Activated B cell treated with CpG ODN at 0.5 μM for 24 hours (primary cell): Measurements from ENCODE around the gene FAR2. TPM values are rescaled to one million over a fixed set of nuclear protein-coding genes. Genes with fewer than 3 reads are reported as not detected.

ENCODE experiments used
- ATAC-seq: fragments of 200-7000 bp; cut with Tn5 transposase; one replicate; pipeline ENCODE4 v1.10.0; 2021; ENCODE audit warnings: low read depth, mild to moderate bottlenecking, moderate library complexity
- CTCF ChIA-PET: fragments of 350-600 bp; sonication (Branson Sonifier 250); formaldehyde crosslinking; loops from one replicate; lab custom pipeline; 2021; ENCODE audit warnings: antibody characterized with exemption; lab: Charles Lee
- POLR2A ChIA-PET: fragments of 350-600 bp; sonication (Branson Sonifier 250); formaldehyde crosslinking; loops from one replicate; lab custom pipeline; 2021; ENCODE audit warnings: antibody characterized with exemption; lab: Charles Lee
- DNase-seq: peaks from one replicate; pipeline ENCODE4 v3.0.0; 2022
- H3K27ac Mint-ChIP-seq: one replicate; pipeline ENCODE4 v1.8.0; 2020; ENCODE audit warnings: mixed read lengths
- H3K27me3 Mint-ChIP-seq: one replicate; pipeline ENCODE4 v1.8.0; 2021; ENCODE audit warnings: mixed read lengths
- H3K36me3 Mint-ChIP-seq: one replicate; pipeline ENCODE4 v1.8.0; 2021; ENCODE audit warnings: low read depth, mixed read lengths
- H3K4me1 Mint-ChIP-seq: one replicate; pipeline ENCODE4 v1.8.0; 2021; ENCODE audit warnings: mixed read lengths
- H3K4me3 Mint-ChIP-seq: one replicate; pipeline ENCODE4 v1.8.0; 2020; ENCODE audit warnings: mild to moderate bottlenecking, mixed read lengths
- H3K9me3 Mint-ChIP-seq: one replicate; pipeline ENCODE4 v1.8.0; 2020; ENCODE audit warnings: mixed read lengths
- CTCF ChIP-seq: fragments of 200-600 bp; IDR thresholded peaks from one replicate; pipeline ENCODE4 v1.8.0; 2022; ENCODE audit warnings: antibody characterized with exemption, mild to moderate bottlenecking
- intact Hi-C: fragments of 100-400 bp; cut with micrococcal nuclease; formaldehyde crosslinking; loops from one replicate; pipeline ENCODE4 v1.15.1; 2024
- total RNA-seq: library from RNA; stranded (reverse); gene quantifications from 2 replicates; pipeline ENCODE4 v1.2.3, GENCODE V29; 2022

FAR2 gene
- total RNA-seq, 1 donor from 2014 or later, result not detected

- H3K4me1 Mint-ChIP-seq, result no peaks in the 10 kb centered on the region
- intact Hi-C loops, result no loop called here
- ATAC-seq (no peak), DNase-seq (no peak)
- TF ChIP-seq CTCF, result no peak
- no peak overlapping the region for H3K4me3 Mint-ChIP-seq
- CTCF ChIA-PET, result no interaction called here
- no peaks in the 10 kb centered on the region for H3K36me3 Mint-ChIP-seq
- peaks cover 8% of the 10 kb centered on the region for H3K9me3 Mint-ChIP-seq
- no peaks in the 10 kb centered on the region for H3K27me3 Mint-ChIP-seq
- POLR2A ChIA-PET, result no interaction called here
- no peak overlapping the region for H3K27ac Mint-ChIP-seq
Measured at GRCh38 chr12:29291226-29291625, 142.1 kb downstream of the FAR2 start.

- Mint-ChIP-seq H3K36me3 (no peaks in the 10 kb centered on the region), H3K27me3 (no peaks in the 10 kb centered on the region), H3K4me1 (no peaks in the 10 kb centered on the region), H3K27ac (no peak overlapping the region), H3K9me3 (no peaks in the 10 kb centered on the region), H3K4me3 (no peak overlapping the region)
- ATAC-seq (no peak), DNase-seq (no peak)
- ChIA-PET CTCF (no interaction called here), POLR2A (no interaction called here)
- intact Hi-C loops, result no loop called here
- no peak for TF ChIP-seq CTCF
Measured at GRCh38 chr12:29299633-29300032, 150.6 kb downstream of the FAR2 start.

GRCh38 chr12:29301114-29301513 is 152.0 kb downstream of the FAR2 start:
- Mint-ChIP-seq H3K4me1 (no peaks in the 10 kb centered on the region), H3K36me3 (no peaks in the 10 kb centered on the region), H3K4me3 (no peak overlapping the region), H3K9me3 (no peaks in the 10 kb centered on the region), H3K27me3 (no peaks in the 10 kb centered on the region), H3K27ac (no peak overlapping the region)
- ChIA-PET POLR2A (no interaction called here), CTCF (no interaction called here)
- intact Hi-C loops, result no loop called here
- ATAC-seq, result no peak
- DNase-seq, result no peak
- TF ChIP-seq CTCF, result no peak

- DNase-seq, result no peak
- CTCF ChIA-PET, result no interaction called here
Measured at GRCh38 chr12:29304388-29304787, 155.3 kb downstream of the FAR2 start.

GRCh38 chr12:29306266-29306665 is 157.2 kb downstream of the FAR2 start:
- DNase-seq, result no peak
- Mint-ChIP-seq H3K9me3 (no peaks in the 10 kb centered on the region), H3K27ac (no peak overlapping the region), H3K4me3 (no peak overlapping the region), H3K36me3 (no peaks in the 10 kb centered on the region), H3K27me3 (no peaks in the 10 kb centered on the region), H3K4me1 (no peaks in the 10 kb centered on the region)
- intact Hi-C loops, result no loop called here
- TF ChIP-seq CTCF, result no peak
- ATAC-seq, result no peak
- ChIA-PET POLR2A (no interaction called here), CTCF (interaction anchor here (1.1 kb wide), 1 partner anchor 11 kb away, joined by 3 read pairs; no protein-coding TSS in a partner anchor)

More at GRCh38 chr12:29304388-29304787, 155.3 kb downstream of the FAR2 start:
- no peaks in the 10 kb centered on the region for H3K9me3 Mint-ChIP-seq
- no peak overlapping the region for H3K4me3 Mint-ChIP-seq
- POLR2A ChIA-PET, result no interaction called here
- H3K36me3 Mint-ChIP-seq, result no peaks in the 10 kb centered on the region
- ATAC-seq, result no peak
- no peak overlapping the region for H3K27ac Mint-ChIP-seq
- TF ChIP-seq CTCF, result no peak
- H3K4me1 Mint-ChIP-seq, result no peaks in the 10 kb centered on the region
- intact Hi-C loops, result no loop called here
- no peaks in the 10 kb centered on the region for H3K27me3 Mint-ChIP-seq
